RWPE2 (cell line): ENCODE measurements around the gene HOXB5.

Source experiments
- ATAC-seq: fragments of 200-7000 bp; cut with Tn5 transposase; 3 replicates; pipeline ENCODE4 v1.9.1; 2021; ENCODE audit warnings: low read depth
- DNase-seq: peaks from one replicate; pipeline ENCODE4 v3.0.0-alpha.2; 2020; ENCODE audit warnings: low spot score
- H3K27ac ChIP-seq: fragments of 450-650 bp; 2 replicates; pipeline ENCODE4 v1.5.1; 2017; ENCODE audit warnings: mild to moderate bottlenecking; ENCODE audit not compliant: poor library complexity, severe bottlenecking
- H3K27me3 ChIP-seq: fragments of 250-450 bp; sonication (Bioruptor Pico); 2 replicates; pipeline ENCODE4 v1.5.1; 2021; ENCODE audit warnings: mild to moderate bottlenecking, moderate library complexity; ENCODE audit not compliant: insufficient read depth, poor library complexity, severe bottlenecking
- H3K36me3 ChIP-seq: fragments of 250-450 bp; sonication (Bioruptor Pico); 2 replicates; pipeline ENCODE4 v1.5.1; 2020; ENCODE audit warnings: low read depth, mild to moderate bottlenecking, moderate library complexity
- H3K4me1 ChIP-seq: fragments of 250-450 bp; sonication (Bioruptor Pico); 2 replicates; pipeline ENCODE4 v1.5.1; 2021; ENCODE audit warnings: mild to moderate bottlenecking, moderate library complexity; ENCODE audit not compliant: insufficient read depth, poor library complexity, severe bottlenecking
- H3K4me3 ChIP-seq: fragments of 250-450 bp; sonication (Bioruptor Pico); 2 replicates; pipeline ENCODE4 v1.5.1; 2021; ENCODE audit warnings: mild to moderate bottlenecking, moderate library complexity; ENCODE audit not compliant: severe bottlenecking
- H3K9me3 ChIP-seq: fragments of 250-450 bp; sonication (Bioruptor Pico); 2 replicates; pipeline ENCODE4 v1.5.1; 2021; ENCODE audit warnings: mild to moderate bottlenecking, moderate library complexity; ENCODE audit not compliant: severe bottlenecking
- TF ChIP-seq, protein P1 (sequence below): fragments of 450-650 bp; IDR thresholded peaks from one replicate; pipeline ENCODE4 v1.5.1; 2017; ENCODE audit warnings: mild to moderate bottlenecking, moderate library complexity; ENCODE audit not compliant: poor library complexity, severe bottlenecking

The HOXB5 gene

DNA sequence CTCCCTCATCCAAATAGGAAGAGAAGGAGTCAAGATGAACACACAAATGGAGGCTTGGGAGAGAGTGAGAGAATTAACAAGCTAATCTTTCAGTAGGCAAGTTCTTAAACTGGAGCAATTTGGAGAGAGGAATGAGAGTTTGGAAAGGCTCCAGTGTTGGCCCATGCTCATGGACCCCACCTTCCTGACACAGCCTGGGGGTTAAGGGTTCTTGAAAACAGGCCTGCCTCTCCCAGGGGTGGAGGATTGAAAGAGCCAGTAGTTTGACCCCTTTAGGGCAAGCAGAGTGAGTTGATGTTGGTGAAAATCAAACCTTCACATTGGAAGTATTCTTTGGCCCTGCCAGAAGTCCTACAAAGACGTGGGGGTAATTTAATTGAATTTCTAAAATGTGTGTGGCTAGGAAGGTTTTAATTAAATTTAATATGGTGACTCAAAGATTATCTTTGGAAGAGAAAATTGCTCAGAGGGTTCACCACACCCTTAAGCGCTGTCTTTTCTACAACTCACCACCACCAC, 9.3 kb downstream of the HOXB5 start:
- TF ChIP-seq, protein P1, sequence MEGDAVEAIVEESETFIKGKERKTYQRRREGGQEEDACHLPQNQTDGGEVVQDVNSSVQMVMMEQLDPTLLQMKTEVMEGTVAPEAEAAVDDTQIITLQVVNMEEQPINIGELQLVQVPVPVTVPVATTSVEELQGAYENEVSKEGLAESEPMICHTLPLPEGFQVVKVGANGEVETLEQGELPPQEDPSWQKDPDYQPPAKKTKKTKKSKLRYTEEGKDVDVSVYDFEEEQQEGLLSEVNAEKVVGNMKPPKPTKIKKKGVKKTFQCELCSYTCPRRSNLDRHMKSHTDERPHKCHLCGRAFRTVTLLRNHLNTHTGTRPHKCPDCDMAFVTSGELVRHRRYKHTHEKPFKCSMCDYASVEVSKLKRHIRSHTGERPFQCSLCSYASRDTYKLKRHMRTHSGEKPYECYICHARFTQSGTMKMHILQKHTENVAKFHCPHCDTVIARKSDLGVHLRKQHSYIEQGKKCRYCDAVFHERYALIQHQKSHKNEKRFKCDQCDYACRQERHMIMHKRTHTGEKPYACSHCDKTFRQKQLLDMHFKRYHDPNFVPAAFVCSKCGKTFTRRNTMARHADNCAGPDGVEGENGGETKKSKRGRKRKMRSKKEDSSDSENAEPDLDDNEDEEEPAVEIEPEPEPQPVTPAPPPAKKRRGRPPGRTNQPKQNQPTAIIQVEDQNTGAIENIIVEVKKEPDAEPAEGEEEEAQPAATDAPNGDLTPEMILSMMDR, result no peak
- H3K9me3 ChIP-seq, result no peaks in the 10 kb centered on the region
- H3K4me1 ChIP-seq, result peaks cover 6% of the 10 kb centered on the region
- no peaks in the 10 kb centered on the region for H3K36me3 ChIP-seq
- no peak for ATAC-seq
- no peak overlapping the region for H3K27ac ChIP-seq
- no peaks in the 10 kb centered on the region for H3K27me3 ChIP-seq
- no peak overlapping the region for H3K4me3 ChIP-seq
- no peak for DNase-seq

DNA sequence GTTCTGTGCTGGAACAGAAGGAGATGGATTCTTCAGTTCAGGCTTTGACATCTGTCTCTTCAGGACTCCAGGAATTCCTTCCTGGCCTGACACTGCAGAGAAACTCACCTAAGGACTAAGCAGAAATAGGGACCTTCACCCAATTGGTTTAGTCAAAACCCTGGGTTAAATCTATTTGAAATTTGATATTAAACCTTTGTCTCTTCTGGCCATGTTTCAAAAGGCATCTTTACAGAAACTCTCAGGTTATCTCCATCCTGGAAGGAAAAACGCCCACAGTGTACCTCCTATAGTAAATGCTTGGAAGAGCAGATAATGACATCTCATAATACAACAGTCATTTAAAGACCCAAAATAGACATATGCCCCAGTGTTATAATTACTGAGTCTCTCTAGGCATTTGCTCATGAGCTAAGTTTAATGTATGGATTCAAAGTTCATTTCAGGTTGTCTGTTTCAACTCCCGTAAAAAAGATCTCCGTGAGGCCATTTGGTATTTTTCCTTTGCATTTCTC, 9.8 kb downstream of the HOXB5 start:
- H3K27me3 ChIP-seq, result no peaks in the 10 kb centered on the region
- H3K36me3 ChIP-seq, result no peaks in the 10 kb centered on the region
- TF ChIP-seq, protein P1, result no peak
- no peak for ATAC-seq
- H3K9me3 ChIP-seq, result no peaks in the 10 kb centered on the region
- no peak overlapping the region for H3K27ac ChIP-seq
- no peak for DNase-seq
- peaks cover 6% of the 10 kb centered on the region for H3K4me1 ChIP-seq
- H3K4me3 ChIP-seq, result no peak overlapping the region

DNA sequence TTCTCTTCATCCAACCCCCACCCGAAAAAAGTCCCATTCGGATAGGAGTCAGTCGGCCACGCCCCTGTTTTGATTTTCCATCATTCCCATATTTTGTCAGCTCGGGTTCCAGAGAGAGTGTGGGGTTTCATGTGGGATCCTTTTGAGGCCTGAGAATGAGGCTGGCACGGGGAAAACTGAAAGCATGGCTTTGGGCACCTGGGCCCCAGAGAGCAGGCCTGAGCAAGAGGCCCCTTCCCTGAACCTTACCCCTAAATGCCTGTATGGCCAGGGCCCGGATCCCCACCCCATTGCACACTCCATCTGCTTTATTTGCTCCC, 10.9 kb downstream of the HOXB5 start:
- TF ChIP-seq, protein P1, result no peak
- H3K27ac ChIP-seq, result no peak overlapping the region

DNA sequence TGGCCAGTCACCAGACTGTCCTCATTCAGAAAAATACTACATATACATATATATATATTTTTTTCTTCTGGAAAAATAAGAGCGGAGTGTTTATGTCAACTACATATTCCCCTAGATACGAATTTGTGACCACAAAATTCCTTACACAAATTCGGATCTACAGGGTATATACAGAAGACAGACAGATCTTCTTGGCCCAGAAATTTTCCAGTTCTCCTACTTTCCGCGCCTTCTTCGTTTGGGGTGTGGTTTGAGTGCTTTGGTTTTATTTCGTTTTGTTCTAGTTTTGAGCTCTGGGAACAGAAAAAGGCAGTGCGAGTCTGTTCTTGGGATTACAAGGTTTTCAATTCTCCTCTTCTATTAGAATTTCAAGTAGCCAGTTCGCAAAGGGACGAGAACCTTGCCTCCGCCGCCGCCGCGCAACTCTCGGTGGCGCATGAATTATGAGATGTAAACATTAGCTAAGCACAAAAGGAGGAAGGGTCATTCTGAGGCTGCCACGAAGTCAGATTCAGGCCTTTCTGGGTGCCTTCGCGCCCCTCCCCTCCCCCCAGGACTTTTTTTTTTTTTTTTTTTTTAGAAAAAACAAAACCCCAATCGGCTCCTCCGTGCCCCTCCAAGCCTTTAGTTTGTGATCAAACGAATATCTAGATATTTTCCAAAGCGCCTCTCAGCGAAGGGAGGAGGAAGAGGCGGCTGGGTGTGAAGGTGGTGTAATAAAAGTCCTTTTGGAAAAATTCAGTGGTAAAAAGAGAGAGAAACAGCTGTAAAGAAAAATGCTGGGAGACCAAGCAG, 13.6 kb downstream of the HOXB5 start:
- no peaks in the 10 kb centered on the region for H3K27me3 ChIP-seq
- TF ChIP-seq, protein P1, result no peak
- DNase-seq, result no peak

More for the DNA sequence above, 10.9 kb downstream of the HOXB5 start:
- no peaks in the 10 kb centered on the region for H3K27me3 ChIP-seq
- DNase-seq, result no peak
- no peak overlapping the region for H3K4me3 ChIP-seq
- no peaks in the 10 kb centered on the region for H3K36me3 ChIP-seq
- ATAC-seq, result no peak
- H3K4me1 ChIP-seq, result peaks cover 5% of the 10 kb centered on the region
- no peaks in the 10 kb centered on the region for H3K9me3 ChIP-seq

DNA sequence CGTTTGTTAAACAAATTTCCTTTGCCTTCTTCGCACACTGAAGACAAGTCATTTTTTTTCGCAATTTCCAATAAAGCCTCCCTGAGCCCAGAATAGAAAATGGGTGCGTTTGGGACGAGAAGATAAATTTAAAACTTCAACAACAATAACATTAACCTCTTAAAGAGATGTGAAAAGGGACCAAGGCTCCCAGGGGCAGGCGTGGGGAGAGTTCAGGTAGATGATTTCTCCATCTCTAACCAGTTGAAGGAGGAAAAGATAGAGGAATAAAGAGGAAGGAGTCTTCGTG, 14.2 kb downstream of the HOXB5 start:
- Histone ChIP-seq H3K27ac (no peak overlapping the region), H3K4me3 (no peak overlapping the region)
- TF ChIP-seq, protein P1, result no peak

More for the DNA sequence above, 13.6 kb downstream of the HOXB5 start:
- Histone ChIP-seq H3K4me3 (no peak overlapping the region), H3K4me1 (no peaks in the 10 kb centered on the region), H3K27ac (no peak overlapping the region), H3K36me3 (peaks cover 5% of the 10 kb centered on the region), H3K9me3 (no peaks in the 10 kb centered on the region)
- no peak for ATAC-seq

More for the DNA sequence above, 14.2 kb downstream of the HOXB5 start:
- ATAC-seq (no peak), DNase-seq (no peak)
- peaks cover 5% of the 10 kb centered on the region for H3K36me3 ChIP-seq
- no peaks in the 10 kb centered on the region for H3K9me3 ChIP-seq
- no peaks in the 10 kb centered on the region for H3K27me3 ChIP-seq
- H3K4me1 ChIP-seq, result no peaks in the 10 kb centered on the region
